ENCODE measurements around the gene PDGFC. TPM values are rescaled to one million over a fixed set of nuclear protein-coding genes. Genes with fewer than 3 reads are reported as not detected.
A peak's percentile ranks its signal among the peaks of the same experiment; 100 is the strongest.

Gene PDGFC
- polyA plus RNA-seq, 3 donors = 65.7 to 84.9 (median 77.7) TPM

DNA sequence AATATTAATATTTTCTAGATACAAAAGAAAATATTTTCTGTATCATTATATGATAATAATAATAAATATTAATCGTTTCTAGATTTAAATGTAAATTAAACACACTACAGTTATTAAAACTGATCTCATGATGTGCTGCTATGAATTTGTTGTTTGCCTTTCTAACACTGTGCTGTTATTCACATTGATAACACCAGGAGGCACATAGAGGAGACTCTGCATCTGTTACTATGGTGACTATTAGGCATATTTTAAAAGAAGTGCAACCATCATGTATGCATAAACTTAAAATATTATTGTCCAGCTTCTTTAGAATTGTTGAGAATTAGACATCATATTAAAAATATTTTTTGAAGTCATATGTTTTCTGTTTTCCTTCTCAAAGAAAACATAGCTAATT, 11.8 kb upstream of the PDGFC start:
- no peak for DNase-seq (ENCODE audit: extremely low read depth in 1 of 11, low read depth in 9 of 11, low spot score in 4 of 11)

DNA sequence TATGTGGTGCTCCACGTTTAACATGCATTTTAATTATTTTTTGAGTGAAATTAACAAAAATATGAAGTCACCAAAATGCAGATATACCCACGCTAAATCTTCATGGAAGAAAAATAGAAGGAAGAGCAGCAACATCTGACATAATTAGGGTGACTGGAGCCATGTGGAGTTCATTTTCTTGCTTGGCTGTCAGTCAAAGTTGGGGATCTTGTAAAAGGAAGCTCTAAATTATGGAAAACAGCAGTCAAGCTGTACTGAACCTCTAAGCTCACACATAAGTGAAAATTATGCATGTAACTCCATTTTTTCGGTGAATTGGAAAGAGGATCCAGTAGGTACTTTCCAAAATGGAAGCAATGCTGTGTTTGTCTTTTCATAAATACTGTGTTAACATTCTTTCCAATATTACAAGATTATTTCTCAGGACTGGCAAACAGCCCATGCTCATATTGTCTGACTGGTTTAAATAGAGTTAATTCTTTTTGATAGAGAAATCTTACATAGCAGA, 9.7 kb upstream of the PDGFC start:
- no peak for DNase-seq (ENCODE audit: extremely low read depth in 1 of 11, low read depth in 9 of 11, low spot score in 4 of 11)

DNA sequence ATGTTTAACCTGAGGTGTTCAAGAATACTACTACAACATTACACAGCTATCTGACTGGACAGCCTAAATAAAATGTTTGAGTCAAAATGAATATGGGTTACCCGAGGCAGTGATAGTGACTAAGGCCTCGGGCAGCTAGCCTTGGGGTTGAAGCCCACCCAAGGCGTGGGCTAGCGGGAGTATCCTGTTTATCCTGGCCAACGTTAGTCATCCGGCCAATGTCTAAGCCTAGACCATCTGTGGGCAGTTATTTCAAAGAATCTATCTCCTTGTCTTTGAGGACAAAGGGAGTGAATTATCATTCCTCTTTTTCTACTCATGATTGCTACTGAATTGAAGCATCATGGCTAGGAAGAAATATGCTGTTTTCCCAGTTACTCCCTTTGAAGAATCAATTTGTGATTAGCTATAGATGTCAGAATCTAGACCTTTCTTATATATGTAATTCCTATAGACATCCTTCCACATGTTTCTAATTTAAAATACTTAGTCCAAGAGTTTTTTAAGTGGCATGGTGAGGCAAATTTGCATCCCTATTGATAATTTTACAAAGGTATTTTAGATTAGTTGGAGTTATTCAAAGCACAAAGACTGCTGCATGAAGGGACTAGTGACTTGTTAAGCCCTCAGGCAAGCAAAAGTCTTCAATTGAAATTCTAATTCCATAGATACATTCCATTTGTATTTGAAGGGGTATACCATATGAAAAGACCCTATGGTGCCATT, 6.0 kb upstream of the PDGFC start:
- no peak for DNase-seq (ENCODE audit: extremely low read depth in 1 of 11, low read depth in 9 of 11, low spot score in 4 of 11)

DNA sequence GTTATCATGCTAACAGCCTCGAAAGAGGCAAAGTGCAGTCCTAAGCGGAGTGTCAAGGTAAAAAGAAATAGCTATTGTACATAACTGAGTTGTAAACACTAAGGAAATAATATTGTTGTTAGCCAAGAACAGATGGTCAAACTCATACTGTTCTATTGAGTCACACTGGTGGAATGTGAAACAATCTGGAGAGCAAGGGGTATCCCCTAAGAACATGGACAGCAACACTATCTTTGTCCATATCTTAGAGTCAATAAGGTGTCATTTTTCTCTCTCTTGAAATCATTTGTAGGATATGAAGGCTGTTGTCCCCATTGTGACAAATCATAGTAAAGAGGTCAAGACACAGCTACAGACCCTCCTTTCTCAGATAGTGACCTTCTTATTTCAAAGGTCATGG, 4.5 kb upstream of the PDGFC start:
- no peak for DNase-seq (ENCODE audit: extremely low read depth in 1 of 11, low read depth in 9 of 11, low spot score in 4 of 11)

DNA sequence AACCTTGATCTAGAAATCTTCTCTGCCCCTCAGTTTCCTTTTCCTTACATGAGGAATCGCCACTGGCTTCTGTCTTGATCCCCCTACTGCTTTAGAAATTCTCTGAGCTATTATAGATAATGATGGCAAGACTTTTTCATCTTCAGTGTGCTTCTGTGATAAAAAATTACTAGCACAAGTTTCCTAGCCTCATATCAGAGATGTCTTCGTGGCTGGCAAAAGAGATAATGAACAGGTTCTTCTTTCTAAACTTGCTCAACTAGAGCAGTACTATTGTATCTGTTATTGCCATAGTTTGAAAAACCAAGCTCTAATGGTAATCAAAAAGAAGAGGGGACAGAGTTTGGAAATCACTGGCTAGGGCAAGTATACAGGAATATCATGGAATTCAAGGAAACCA, 4.1 kb upstream of the PDGFC start:
- DNase-seq (ENCODE audit: extremely low read depth in 1 of 11, low read depth in 9 of 11, low spot score in 4 of 11) = no peak

DNA sequence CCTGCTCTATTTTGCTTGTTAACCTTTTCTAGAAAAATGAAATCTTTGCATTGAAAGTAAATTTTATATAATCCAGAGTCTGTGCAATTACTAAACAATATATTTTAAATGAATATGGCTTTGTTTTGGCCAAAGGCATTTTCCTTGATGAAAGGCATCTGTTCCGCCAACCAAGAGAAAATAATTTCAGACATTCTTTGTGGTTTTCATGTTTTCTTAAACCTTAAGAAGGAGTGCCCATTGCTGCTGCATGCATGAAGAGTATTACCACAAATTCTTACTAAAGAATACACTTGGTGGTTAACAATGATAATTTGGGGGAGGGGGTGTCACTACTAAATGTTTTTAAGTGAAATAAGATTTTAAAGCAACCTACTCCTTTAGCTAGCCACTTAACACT, 2.7 kb upstream of the PDGFC start:
- DNase-seq (ENCODE audit: extremely low read depth in 1 of 11, low read depth in 9 of 11, low spot score in 4 of 11) = no peak

DNA sequence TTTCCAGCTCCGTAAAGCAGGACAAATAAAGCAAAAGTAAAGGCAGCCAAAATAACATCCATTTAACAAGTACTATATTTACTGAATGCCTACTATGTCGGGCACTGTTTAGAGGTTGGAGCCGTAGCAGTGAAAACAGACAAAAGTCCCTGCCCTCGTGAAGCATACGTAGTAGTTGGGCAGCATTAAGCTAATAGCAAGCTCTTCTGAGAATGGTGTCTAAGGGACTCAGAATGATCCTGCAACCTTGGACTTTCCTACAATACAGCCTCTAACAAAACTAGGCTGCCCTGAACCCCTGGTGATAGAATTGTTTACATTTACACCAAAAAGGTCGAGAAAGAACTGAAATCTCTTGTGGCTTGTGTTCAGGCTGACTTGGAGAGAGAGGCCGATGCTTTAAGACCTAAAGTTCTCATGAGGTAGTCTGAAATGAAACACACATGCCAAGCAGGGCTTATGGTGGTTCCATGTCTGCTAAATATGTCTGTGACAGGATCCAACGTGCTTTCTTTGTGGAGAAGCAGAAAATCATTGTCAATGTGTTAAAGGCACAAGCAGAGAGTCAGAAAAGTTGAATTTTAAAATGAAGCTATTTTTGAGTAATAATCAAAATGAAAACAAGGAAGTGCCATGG, 898 bp upstream of the PDGFC start:
- DNase-seq (ENCODE audit: extremely low read depth in 1 of 11, low read depth in 9 of 11, low spot score in 4 of 11) = no peak

DNA sequence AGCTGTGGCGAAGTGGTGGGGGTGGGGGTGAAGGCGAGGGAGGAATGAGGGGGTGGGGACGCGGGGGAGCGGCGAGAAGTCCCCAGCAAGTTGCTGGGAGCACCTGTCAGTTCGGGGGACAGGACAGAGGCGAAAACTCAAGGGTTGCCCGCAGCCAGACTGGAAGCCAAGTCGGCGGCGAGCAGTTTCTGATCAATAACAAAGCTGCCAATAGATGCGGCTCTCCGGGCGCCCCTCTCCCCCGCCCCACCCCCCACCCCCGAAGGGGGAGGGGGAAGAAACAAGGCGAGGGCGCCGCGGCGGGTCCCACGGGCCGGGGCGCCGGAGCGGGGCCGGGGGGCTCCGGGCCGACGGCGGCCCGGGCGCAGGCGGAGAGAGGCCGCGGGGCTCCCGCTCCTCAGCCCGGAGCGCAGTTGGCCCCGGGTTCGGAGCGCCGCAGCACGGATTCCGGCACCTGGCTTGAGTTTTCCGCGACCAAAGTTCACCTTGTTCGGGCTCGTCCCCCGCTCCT, 379 bp downstream of the PDGFC start:
- DNase-seq (ENCODE audit: extremely low read depth in 1 of 11, low read depth in 9 of 11, low spot score in 4 of 11) = no peak

DNA sequence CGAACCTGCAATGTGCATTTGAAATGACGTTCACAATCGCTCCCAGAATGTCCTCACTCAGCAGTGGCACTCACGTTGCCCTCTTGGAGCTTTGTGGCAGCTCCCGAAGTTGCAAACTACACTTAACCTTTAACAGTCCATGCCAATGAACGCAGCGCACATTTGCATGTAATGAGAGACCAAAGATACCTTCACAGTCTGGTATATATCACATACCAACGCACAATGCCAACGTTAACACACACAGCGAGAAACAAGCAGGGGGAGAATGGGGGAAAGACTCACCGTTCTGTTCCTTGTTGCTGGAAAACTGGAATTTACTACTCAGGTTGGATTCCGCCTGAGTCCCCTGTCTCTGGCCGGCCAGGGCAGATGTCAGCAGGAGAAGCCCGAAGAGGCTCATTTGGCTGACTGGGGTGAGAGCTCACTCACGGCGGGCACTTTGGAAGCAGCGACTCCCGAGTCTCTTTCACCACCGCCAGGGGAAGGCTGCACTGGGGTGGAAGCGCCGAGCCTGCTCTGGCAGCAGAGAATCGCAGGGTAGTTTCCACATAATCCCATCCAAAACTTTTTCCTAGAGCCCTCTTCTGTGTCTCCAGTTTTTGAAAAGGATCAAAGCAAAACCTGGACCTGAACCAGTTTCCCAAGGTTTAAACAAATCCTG, 966 bp downstream of the PDGFC start:
- DNase-seq (ENCODE audit: extremely low read depth in 1 of 11, low read depth in 9 of 11, low spot score in 4 of 11) = peak in 2 of 11 donors; percentile 53 to 57

DNA sequence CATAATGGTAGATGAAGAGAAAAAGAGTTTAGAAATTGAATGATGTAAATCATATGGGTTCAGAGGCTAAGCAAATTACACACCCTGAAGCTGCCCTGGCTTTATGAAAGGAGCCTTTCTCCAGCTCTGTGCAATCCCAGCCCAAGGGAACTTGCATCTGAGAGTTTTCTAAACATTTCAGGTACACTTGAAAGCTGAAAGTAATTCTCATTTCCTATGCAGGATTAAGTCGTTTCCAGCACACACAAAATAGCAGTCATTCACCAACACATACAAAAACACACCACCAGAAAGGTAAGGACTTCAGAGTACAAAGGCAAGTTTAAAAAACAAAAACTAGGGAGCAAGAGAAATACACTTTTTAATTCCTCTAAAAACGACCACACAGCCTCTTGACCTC, 1.7 kb downstream of the PDGFC start:
- DNase-seq (ENCODE audit: extremely low read depth in 1 of 11, low read depth in 9 of 11, low spot score in 4 of 11) = no peak

DNA sequence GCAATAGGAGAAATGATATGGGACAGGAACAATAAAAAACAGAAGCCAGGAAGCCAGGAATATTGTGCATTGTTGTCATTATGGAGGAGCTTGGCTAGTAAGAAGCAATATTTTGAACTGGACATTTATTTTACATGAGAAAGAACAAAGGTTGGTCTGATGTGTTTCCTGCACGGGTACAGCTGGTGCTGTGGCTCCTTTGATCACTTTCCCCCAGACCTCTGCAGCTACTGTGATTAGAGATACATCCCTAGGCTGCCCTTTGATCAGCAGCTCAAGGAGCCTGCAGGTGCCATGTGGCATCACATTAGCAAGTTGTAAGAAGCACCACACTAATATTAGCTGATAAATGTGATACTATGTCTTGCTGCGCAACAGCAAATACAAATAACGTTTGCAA, 2.5 kb downstream of the PDGFC start:
- no peak for DNase-seq (ENCODE audit: extremely low read depth in 1 of 11, low read depth in 9 of 11, low spot score in 4 of 11)

DNA sequence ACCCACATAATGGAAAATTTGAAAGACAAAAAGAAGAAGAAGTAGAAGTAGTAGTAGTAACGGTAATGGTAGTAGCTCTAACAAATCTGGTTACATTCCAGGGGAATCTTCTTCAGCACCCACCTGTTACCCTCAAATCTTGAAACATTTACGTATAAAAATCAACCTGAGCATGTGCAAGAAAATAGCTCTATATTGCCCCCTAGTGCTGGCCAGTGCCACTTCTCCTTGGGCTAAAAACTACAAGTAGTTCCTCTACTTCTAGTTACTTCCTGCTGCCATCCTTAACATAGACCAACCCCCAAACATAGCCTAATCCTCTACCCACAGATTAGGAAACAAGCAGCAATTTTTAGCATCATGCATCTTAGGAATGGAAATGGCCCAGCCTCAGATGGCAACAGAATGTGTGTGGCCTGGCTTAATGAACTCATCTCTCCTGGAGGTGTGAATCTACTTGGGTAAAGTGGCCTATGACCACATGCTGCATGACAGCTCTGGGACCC, 3.1 kb downstream of the PDGFC start:
- peak in 9 of 11 donors; percentile 53 to 80 (median 74) for DNase-seq (ENCODE audit: extremely low read depth in 1 of 11, low read depth in 9 of 11, low spot score in 4 of 11)

DNA sequence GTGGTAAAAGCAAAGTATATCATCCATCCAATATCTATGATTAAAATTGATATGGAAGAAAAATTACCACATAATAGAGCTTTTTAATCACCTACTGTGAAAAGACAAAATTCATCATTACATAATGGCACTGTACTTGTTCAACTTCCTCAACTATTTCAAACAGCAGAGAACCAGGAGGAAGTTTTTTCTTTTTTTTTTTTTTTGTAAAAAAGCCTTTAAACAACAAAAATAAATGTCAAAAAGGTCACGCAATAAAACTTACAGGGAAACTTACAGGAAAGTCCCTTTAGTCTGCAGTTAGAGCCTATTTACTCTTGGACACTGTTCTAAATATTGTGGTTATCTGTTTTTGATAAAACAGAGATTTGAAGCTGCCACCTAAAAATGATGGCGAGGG, 4.8 kb downstream of the PDGFC start:
- DNase-seq (ENCODE audit: extremely low read depth in 1 of 11, low read depth in 9 of 11, low spot score in 4 of 11) = no peak

DNA sequence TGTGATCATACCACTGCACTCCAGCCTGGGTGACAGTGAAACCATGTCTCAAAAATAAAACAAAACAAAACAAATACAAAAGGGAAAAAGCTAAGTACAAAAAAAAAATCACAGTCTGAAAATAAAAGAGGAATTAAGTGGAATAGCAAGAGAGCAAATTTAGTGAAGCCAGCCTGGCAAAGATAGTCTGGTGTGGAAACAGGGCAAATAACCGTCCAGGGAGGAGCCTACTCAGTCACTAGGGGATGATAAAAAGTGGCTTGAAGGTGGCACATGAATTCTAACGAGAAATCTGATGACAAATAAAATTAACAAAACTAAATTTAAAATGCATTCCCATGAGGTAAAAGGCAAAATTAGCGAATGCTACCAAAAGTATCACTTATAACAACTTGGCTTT, 8.2 kb downstream of the PDGFC start:
- no peak for DNase-seq (ENCODE audit: extremely low read depth in 1 of 11, low read depth in 9 of 11, low spot score in 4 of 11)

DNA sequence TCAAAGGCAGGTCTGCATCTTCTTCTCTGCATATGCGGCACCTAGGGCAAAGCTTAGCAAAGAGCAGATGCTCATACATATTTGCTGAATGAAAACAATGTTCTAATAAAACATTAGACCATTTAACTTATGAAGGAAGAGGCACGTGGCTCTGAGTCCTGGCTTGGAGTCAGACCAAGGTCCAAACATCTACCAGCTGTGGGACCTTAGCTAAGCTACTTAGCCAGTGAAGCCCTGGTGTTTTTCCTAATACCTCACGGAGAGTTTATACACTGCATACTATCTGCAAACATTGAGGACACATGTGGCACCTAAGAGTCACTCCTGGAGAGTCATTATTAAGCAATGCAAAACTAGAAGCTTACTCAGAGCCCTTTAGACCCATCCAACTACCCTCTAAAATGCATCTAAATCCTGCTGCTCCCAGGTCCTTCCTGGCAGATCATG, 9.0 kb downstream of the PDGFC start:
- DNase-seq (ENCODE audit: extremely low read depth in 1 of 11, low read depth in 9 of 11, low spot score in 4 of 11) = no peak

DNA sequence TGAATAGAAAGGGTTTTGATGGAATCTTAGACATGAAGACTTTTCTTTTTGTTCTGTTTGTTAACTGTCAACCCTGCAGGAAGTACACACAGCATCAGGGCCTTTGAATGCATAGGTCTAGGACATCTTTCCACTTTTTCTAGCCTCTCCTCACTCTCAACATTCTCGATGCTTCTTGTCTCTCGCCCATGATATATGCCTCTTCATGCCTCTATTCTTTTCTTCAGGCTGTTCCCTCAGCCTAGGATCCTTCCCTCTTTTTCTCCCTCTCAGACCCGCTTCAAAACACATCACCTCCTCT, 9.6 kb downstream of the PDGFC start:
- DNase-seq (ENCODE audit: extremely low read depth in 1 of 11, low read depth in 9 of 11, low spot score in 4 of 11) = no peak

DNA sequence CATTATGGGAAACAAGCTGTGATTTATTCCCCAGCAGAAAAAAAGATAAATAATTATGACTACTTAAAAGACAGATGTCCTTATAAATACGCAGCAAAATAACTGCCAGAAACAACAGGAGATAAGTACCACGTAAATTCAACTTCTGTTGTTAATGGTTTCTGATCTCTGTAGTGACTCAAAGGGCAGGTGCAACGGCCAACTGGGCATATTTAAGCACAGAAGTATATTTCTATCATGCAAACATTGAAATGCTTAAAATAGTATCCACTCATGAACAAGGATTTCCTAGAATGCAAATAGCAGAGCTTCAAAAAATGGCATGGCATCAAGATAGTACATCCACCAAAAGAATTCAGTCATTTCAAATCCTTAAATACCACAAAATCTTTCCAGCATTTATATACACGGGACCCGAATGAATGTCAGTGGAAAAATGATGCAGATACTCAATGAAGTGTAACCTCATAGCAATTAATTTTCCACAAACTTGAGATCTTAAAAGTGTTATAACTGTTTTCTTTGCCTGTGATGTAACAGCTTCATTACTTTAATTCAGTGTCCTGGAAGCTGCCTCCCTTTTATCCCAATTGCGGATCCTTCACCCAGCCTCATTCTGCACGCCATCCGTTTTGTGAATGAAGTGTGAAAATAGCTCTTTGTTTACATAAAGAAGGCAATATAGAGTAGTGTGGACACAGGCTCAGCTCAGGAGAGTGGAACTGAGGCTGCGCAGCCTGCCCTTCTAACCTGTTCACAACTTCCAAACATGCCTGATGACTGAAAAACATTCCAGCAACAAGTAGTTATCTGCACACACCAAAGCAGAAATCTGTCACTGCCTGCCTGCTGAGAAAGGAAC, 10.2 kb downstream of the PDGFC start:
- DNase-seq (ENCODE audit: extremely low read depth in 1 of 11, low read depth in 9 of 11, low spot score in 4 of 11) = no peak

DNA sequence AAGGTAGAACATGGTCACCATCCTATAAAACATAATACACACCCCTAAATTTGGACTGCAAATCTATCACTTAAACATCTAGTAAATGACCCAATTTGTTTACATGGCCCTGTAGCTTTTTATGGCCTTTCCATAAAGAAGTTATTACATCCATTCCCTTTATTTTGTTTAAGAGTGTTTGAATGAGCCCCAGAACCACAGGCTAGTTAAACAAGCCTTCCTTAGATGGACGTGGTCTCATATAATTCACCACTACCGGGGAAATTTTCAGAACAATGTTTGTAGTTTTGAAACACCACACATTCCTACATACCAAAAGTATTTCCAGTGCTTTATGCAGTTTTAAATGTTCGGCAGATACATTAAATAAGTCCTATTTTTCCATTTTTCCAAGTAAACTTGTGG, 12.3 kb downstream of the PDGFC start:
- DNase-seq (ENCODE audit: extremely low read depth in 1 of 11, low read depth in 9 of 11, low spot score in 4 of 11) = no peak

Data from renal cortex interstitium (tissue), 11 donors.